Brain microvascular endothelial cell (primary cell): ENCODE measurements around the gene PAX9.

Source experiments
- DNase-seq: peaks from one replicate; pipeline ENCODE4 v3.0.0-alpha.2; 2020
- H3K27ac ChIP-seq: fragments of 250-450 bp; sonication (Bioruptor Pico); 2 replicates; pipeline ENCODE4 v1.5.1; 2020; ENCODE audit warnings: mild to moderate bottlenecking, moderate library complexity
- H3K27me3 ChIP-seq: fragments of 250-450 bp; sonication (Bioruptor Pico); replicated peaks from 2 replicates; pipeline ENCODE4 v1.5.1; 2020; ENCODE audit warnings: mild to moderate bottlenecking
- H3K36me3 ChIP-seq: fragments of 250-450 bp; sonication (Bioruptor Pico); replicated peaks from 2 replicates; pipeline ENCODE4 v1.5.1; 2020; ENCODE audit warnings: mild to moderate bottlenecking
- H3K4me3 ChIP-seq: 2 replicates; pipeline ENCODE4 v1.5.1; 2011; ENCODE audit warnings: low read depth, mild to moderate bottlenecking, control low read depth, low read length, moderate library complexity
- CTCF ChIP-seq: IDR thresholded peaks from 2 replicates; pipeline ENCODE4 v1.5.1; 2011; ENCODE audit warnings: low read depth, mild to moderate bottlenecking, moderate library complexity, low read length, control low read depth, inconsistent platforms; ENCODE audit errors: missing control alignments
- in situ Hi-C: cut with HindIII; loops from 2 replicates; pipeline ENCODE4 v1.10.0; 2017; ENCODE audit warnings: low sequenced_read_pairs, low pct_ligation_motif_present

Gene PAX9

GRCh38 chr14:36658123-36659009 is 3.3 kb upstream of the PAX9 start:
- Histone ChIP-seq H3K36me3 (no peaks in the 10 kb centered on the region), H3K27me3 (peaks cover 98% of the 10 kb centered on the region), H3K27ac (no peak overlapping the region), H3K4me3 (no peak overlapping the region)
- DNase-seq, result no peak
- in situ Hi-C loops, result no loop called here
- no peak for TF ChIP-seq CTCF

DNA sequence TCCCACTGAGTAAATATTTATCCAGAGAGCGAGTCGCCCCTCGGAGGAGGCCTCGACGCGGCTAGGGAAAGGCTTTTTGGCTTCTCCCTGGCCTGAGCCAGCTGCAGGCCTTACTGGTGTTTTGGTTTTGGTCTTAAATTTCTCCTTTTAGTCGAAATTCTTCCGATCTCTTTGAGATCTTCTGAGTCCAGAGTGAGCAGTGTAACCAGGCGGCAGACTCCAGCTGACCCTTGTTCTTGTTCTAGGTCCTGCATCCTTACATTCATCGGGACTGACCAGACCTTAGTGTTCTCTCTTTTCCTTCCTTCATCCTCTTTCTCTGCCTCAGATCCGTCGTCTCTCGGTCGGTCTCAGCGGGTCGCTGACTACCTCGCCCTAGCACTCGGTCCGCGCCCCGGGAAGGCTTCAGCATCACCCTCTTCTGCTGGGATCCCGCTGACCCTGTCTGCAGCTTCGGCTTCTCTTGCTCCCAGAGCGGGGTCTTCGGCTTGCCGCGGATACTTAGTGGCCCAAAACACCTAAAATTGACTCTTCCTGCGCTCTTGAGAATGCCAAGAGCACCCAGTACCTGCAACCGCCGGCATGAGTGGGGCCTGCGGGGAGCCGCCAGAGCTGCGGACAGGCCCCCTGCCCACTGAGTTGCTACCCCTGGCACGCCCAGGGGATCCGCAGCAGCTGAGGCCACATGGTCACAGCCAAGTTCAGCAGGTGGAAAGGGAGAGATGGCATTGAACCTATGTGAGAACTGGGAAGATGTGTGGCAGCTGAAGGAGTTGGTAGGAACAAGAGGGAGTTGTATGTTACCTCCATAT is 2.4 kb upstream of the PAX9 start:
- DNase-seq, result no peak
- Histone ChIP-seq H3K27ac (no peak overlapping the region), H3K4me3 (no peak overlapping the region), H3K27me3 (peaks cover 98% of the 10 kb centered on the region), H3K36me3 (no peaks in the 10 kb centered on the region)
- in situ Hi-C loops, result no loop called here
- no peak for TF ChIP-seq CTCF

DNA sequence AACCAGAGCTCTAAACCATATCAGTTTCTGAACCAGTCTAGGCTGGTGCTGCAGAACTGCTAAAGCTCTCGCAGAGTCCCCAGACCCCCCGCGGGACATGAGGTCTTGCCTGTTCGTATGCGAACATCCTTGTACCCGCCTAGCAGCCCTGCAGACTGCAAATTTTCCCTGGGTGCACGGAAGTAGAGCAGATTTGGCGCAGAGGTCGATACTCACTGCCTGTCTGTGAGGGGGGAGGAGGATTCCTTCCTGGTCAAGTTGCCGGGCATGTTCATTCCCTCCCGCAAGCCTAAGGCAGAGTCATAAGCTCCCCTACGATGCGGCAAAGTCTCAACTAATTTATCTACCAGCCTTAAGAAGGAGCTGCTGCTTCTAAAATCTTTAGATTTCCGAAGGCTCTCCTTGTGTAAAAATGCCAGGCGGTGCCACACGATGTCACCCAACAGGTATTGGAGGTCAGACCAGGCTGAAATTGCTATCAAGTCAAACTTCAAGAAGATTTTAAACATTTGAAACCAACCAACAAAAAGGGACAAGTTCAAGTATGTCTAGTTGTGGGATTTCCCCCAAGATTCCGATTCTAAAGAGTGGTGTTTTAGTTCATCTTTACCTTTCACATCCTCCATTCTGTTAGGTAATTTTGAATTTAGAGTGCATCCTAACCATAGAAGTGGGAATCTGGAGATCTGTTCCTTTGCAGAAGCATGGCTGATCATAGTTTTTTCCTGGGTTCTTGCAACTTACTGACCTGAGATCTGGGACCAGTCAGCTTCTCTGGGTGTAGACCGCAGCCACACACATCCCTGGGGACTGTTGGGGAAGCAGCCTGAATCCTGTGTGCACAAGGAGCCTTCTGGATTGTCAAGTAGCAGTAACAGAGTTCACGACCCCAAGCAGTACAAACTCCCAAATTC is 1.6 kb upstream of the PAX9 start:
- TF ChIP-seq CTCF, result no peak
- no peak overlapping the region for H3K4me3 ChIP-seq
- H3K27me3 ChIP-seq, result peaks cover 95% of the 10 kb centered on the region
- in situ Hi-C loops, result no loop called here
- DNase-seq, result no peak
- no peak overlapping the region for H3K27ac ChIP-seq
- H3K36me3 ChIP-seq, result no peaks in the 10 kb centered on the region

- Histone ChIP-seq H3K36me3 (no peaks in the 10 kb centered on the region), H3K4me3 (no peak overlapping the region), H3K27me3 (peaks cover 95% of the 10 kb centered on the region), H3K27ac (no peak overlapping the region)
- in situ Hi-C loops, result no loop called here
- DNase-seq, result no peak
- TF ChIP-seq CTCF, result no peak
Observed at GRCh38 chr14:36660736-36661505, 739 bp upstream of the PAX9 start.

DNA sequence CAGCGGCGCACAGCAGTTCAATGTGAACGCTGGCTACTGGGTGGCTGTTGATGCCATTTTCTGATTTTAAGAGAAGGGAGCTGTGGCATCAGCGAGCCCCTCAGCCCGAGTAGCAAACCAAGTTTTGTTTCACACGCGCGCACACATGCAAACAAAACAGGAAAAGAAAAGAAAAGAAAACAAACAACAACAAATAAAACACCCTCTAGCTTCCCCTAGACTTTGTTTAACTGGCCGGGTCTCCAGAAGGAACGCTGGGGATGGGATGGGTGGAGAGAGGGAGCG is 540 bp downstream of the PAX9 start:
- in situ Hi-C loops, result no loop called here
- Histone ChIP-seq H3K27me3 (peaks cover 94% of the 10 kb centered on the region), H3K27ac (no peak overlapping the region), H3K4me3 (peak overlapping the region; percentile 22), H3K36me3 (no peaks in the 10 kb centered on the region)
- no peak for TF ChIP-seq CTCF
- no peak for DNase-seq
